Ectodermal cell (in vitro differentiated cells): ENCODE data around the gene PBX1.

Experiments
- H3K27ac ChIP-seq: 2 replicates; pipeline ENCODE4 v1.7.0; 2013; ENCODE audit warnings: mild to moderate bottlenecking, low read depth, low read length; ENCODE audit not compliant: insufficient read depth, poor library complexity, severe bottlenecking
- H3K27me3 ChIP-seq: 2 replicates; pipeline ENCODE4 v1.7.0; 2013; ENCODE audit warnings: mild to moderate bottlenecking, low read length; ENCODE audit not compliant: insufficient read depth, control insufficient read depth, poor library complexity, severe bottlenecking
- H3K36me3 ChIP-seq: one replicate; pipeline ENCODE4 v1.7.0; 2013; ENCODE audit warnings: low read length; ENCODE audit not compliant: control insufficient read depth, insufficient read depth
- H3K4me1 ChIP-seq: one replicate; pipeline ENCODE4 v1.7.0; 2013; ENCODE audit warnings: low read length; ENCODE audit not compliant: control insufficient read depth, insufficient read depth
- H3K4me3 ChIP-seq: 2 replicates; pipeline ENCODE4 v1.7.0; 2013; ENCODE audit warnings: low read depth, low read length, control low read depth; ENCODE audit not compliant: insufficient read depth
- H3K9me3 ChIP-seq: 2 replicates; pipeline ENCODE4 v1.7.0; 2013; ENCODE audit warnings: mild to moderate bottlenecking, low read length, moderate library complexity; ENCODE audit not compliant: control insufficient read depth
- WGBS, 2 experiments: methylation state at CpG; one replicate each; pipeline ENCODE4 v1.1.7; 2013; ENCODE audit warnings: missing lambda C conversion rate in 2 of 2; 5-methylcytosine and 5-hydroxymethylcytosine counted together

PBX1 gene

GRCh38 chr1:164589408-164589807 is 30.4 kb downstream of the PBX1 start:
- Histone ChIP-seq H3K36me3 (peaks cover 4% of the 10 kb centered on the region), H3K9me3 (no peaks in the 10 kb centered on the region), H3K27me3 (no peaks in the 10 kb centered on the region), H3K4me3 (peak overlapping the region; percentile 20), H3K27ac (peak overlapping the region; percentile 99), H3K4me1 (peaks cover 73% of the 10 kb centered on the region)
- 43 to 49% methylated on average over 3 of the region's 3 CpGs for WGBS, 2 experiments

GRCh38 chr1:164589961-164590507 is 31.1 kb downstream of the PBX1 start:
- Histone ChIP-seq H3K4me3 (no peak overlapping the region), H3K36me3 (peaks cover 4% of the 10 kb centered on the region), H3K9me3 (no peaks in the 10 kb centered on the region), H3K4me1 (peaks cover 71% of the 10 kb centered on the region), H3K27ac (no peak overlapping the region), H3K27me3 (no peaks in the 10 kb centered on the region)
- 42 to 44% methylated on average over 9 of the region's 9 CpGs for WGBS, 2 experiments

GRCh38 chr1:164590592-164590991 is 31.6 kb downstream of the PBX1 start:
- WGBS, 2 experiments: 74 to 79% methylated on average over 5 of the region's 5 CpGs
- no peak overlapping the region for H3K4me3 ChIP-seq
- H3K36me3 ChIP-seq: peaks cover 4% of the 10 kb centered on the region
- H3K9me3 ChIP-seq: no peaks in the 10 kb centered on the region
- no peaks in the 10 kb centered on the region for H3K27me3 ChIP-seq
- H3K27ac ChIP-seq: no peak overlapping the region
- peaks cover 65% of the 10 kb centered on the region for H3K4me1 ChIP-seq

- Histone ChIP-seq H3K9me3 (no peaks in the 10 kb centered on the region), H3K27ac (peak overlapping the region; percentile 57), H3K27me3 (no peaks in the 10 kb centered on the region), H3K36me3 (peaks cover 3% of the 10 kb centered on the region), H3K4me1 (peaks cover 54% of the 10 kb centered on the region), H3K4me3 (no peak overlapping the region)
- 33 to 45% methylated on average over 1 of the region's 1 CpG for WGBS, 2 experiments
Observed at GRCh38 chr1:164591858-164592257, 32.9 kb downstream of the PBX1 start.

GRCh38 chr1:164592634-164593033 is 33.6 kb downstream of the PBX1 start:
- H3K36me3 ChIP-seq: peaks cover 6% of the 10 kb centered on the region
- no peak overlapping the region for H3K27ac ChIP-seq
- no peaks in the 10 kb centered on the region for H3K27me3 ChIP-seq
- 75 to 84% methylated on average over 5 of the region's 5 CpGs for WGBS, 2 experiments
- peaks cover 46% of the 10 kb centered on the region for H3K4me1 ChIP-seq
- H3K9me3 ChIP-seq: no peaks in the 10 kb centered on the region
- H3K4me3 ChIP-seq: no peak overlapping the region

GRCh38 chr1:164595212-164595611 is 36.2 kb downstream of the PBX1 start:
- Histone ChIP-seq H3K4me3 (no peak overlapping the region), H3K27me3 (no peaks in the 10 kb centered on the region), H3K4me1 (peaks cover 37% of the 10 kb centered on the region), H3K36me3 (peaks cover 6% of the 10 kb centered on the region), H3K9me3 (no peaks in the 10 kb centered on the region), H3K27ac (no peak overlapping the region)
- WGBS, 2 experiments: 87 to 92% methylated on average over 4 of the region's 4 CpGs

- no peaks in the 10 kb centered on the region for H3K9me3 ChIP-seq
- H3K4me3 ChIP-seq: no peak overlapping the region
- no peaks in the 10 kb centered on the region for H3K27me3 ChIP-seq
- peaks cover 6% of the 10 kb centered on the region for H3K36me3 ChIP-seq
- H3K4me1 ChIP-seq: peaks cover 33% of the 10 kb centered on the region
- WGBS, 2 experiments: 85 to 94% methylated on average over 1 of the region's 1 CpG
- H3K27ac ChIP-seq: no peak overlapping the region
Observed at GRCh38 chr1:164596172-164596571, 37.2 kb downstream of the PBX1 start.

GRCh38 chr1:164598719-164599118 is 39.7 kb downstream of the PBX1 start:
- Histone ChIP-seq H3K27ac (no peak overlapping the region), H3K27me3 (no peaks in the 10 kb centered on the region), H3K36me3 (peaks cover 6% of the 10 kb centered on the region), H3K4me1 (peaks cover 31% of the 10 kb centered on the region), H3K4me3 (no peak overlapping the region), H3K9me3 (no peaks in the 10 kb centered on the region)
- WGBS, 2 experiments: 88 to 93% methylated on average over 5 to 6 of the region's 6 CpGs

GRCh38 chr1:164599272-164599671 is 40.3 kb downstream of the PBX1 start:
- Histone ChIP-seq H3K9me3 (no peaks in the 10 kb centered on the region), H3K27me3 (no peaks in the 10 kb centered on the region), H3K4me1 (peaks cover 31% of the 10 kb centered on the region), H3K4me3 (no peak overlapping the region), H3K27ac (no peak overlapping the region), H3K36me3 (peaks cover 6% of the 10 kb centered on the region)
- 78 to 84% methylated on average over 3 to 5 of the region's 5 CpGs for WGBS, 2 experiments

GRCh38 chr1:164601399-164602100 is 42.6 kb downstream of the PBX1 start:
- Histone ChIP-seq H3K4me1 (peaks cover 40% of the 10 kb centered on the region), H3K36me3 (peaks cover 6% of the 10 kb centered on the region), H3K27me3 (no peaks in the 10 kb centered on the region), H3K4me3 (no peak overlapping the region), H3K27ac (no peak overlapping the region), H3K9me3 (no peaks in the 10 kb centered on the region)
- WGBS, 2 experiments: 59 to 63% methylated on average over 5 of the region's 5 CpGs
